A673 (cell line): ENCODE data around the gene AKAP7. TPM values are rescaled to one million over a fixed set of nuclear protein-coding genes. Genes with fewer than 3 reads are reported as not detected.

Source experiments
- BruUV-seq: library from RNA; stranded (reverse); fragments of 400-500 nt; replicated peaks from 2 replicates; lab custom pipeline; 2021; lab: Mats Ljungman, UMichigan
- CTCF ChIA-PET: fragments of 300-600 bp; sonication (Branson Sonifier 250); formaldehyde crosslinking; loops from one replicate; lab custom pipeline; 2022; ENCODE audit warnings: antibody characterized with exemption; lab: Charles Lee
- POLR2A ChIA-PET: fragments of 300-600 bp; sonication (Branson Sonifier 250); formaldehyde crosslinking; loops from one replicate; lab custom pipeline; 2022; ENCODE audit warnings: antibody characterized with exemption; ENCODE audit not compliant: low non-redundant PET; lab: Charles Lee
- DNase-seq: peaks from one replicate; pipeline ENCODE4 v3.0.0-alpha.2; 2015; ENCODE audit warnings: low spot score
- H3K27ac ChIP-seq: fragments of 200-600 bp; sonication (generic); 2 replicates; pipeline ENCODE4 v1.5.1; 2016; ENCODE audit warnings: mixed run types, low read depth, mild to moderate bottlenecking, mixed read lengths, antibody characterized with exemption, low read length; ENCODE audit not compliant: poor library complexity, severe bottlenecking
- H3K27me3 ChIP-seq: fragments of 200-600 bp; sonication (generic); replicated peaks from 2 replicates; pipeline ENCODE4 v1.6.1; 2017; ENCODE audit warnings: mixed run types, low read depth, mild to moderate bottlenecking, mixed read lengths, antibody characterized with exemption, low read length; ENCODE audit not compliant: insufficient read depth, poor library complexity
- H3K36me3 ChIP-seq: fragments of 200-600 bp; sonication (generic); 2 replicates; pipeline ENCODE4 v1.6.1; 2016; ENCODE audit warnings: mixed run types, mild to moderate bottlenecking, mixed read lengths, antibody characterized with exemption, low read length; ENCODE audit not compliant: insufficient read depth, poor library complexity, severe bottlenecking
- H3K4me1 ChIP-seq: fragments of 200-600 bp; sonication (generic); 2 replicates; pipeline ENCODE4 v1.6.1; 2017; ENCODE audit warnings: mixed run types, mild to moderate bottlenecking, mixed read lengths, antibody characterized with exemption, low read length; ENCODE audit not compliant: insufficient read depth, poor library complexity, severe bottlenecking
- H3K4me3 ChIP-seq: fragments of 200-600 bp; sonication (generic); 2 replicates; pipeline ENCODE4 v1.5.1; 2016; ENCODE audit warnings: low read depth, mixed run types, mild to moderate bottlenecking, mixed read lengths, low read length; ENCODE audit not compliant: poor library complexity, severe bottlenecking
- H3K9me3 ChIP-seq: fragments of 200-600 bp; sonication (generic); 2 replicates; pipeline ENCODE4 v1.6.1; 2016; ENCODE audit warnings: mixed run types, low read depth, mild to moderate bottlenecking, mixed read lengths, antibody characterized with exemption, low read length; ENCODE audit not compliant: poor library complexity, severe bottlenecking
- EZH2 ChIP-seq: fragments of 200-600 bp; sonication (generic); IDR thresholded peaks from 2 replicates; pipeline ENCODE4 v1.6.1; 2017; ENCODE audit warnings: borderline replicate concordance, low read depth, mild to moderate bottlenecking, mixed read lengths, antibody characterized with exemption, low read length; ENCODE audit not compliant: poor library complexity, severe bottlenecking
- intact Hi-C: fragments of 100-400 bp; cut with micrococcal nuclease; formaldehyde crosslinking; loops from one replicate; pipeline ENCODE4 v1.10.0; 2022; ENCODE audit not compliant: unreplicated experiment
- total RNA-seq: library from RNA; stranded (reverse); gene quantifications from 2 replicates; pipeline ENCODE4 v1.2.3, GENCODE V29; 2021
- TF ChIP-seq, protein P1 (sequence below): fragments of 300-800, 200-600 bp; sonication (generic); conservative IDR thresholded peaks from 2 replicates; pipeline ENCODE4 v1.5.1; 2017; ENCODE audit warnings: low read depth, mild to moderate bottlenecking, antibody characterized with exemption, low read length, moderate library complexity, mixed read lengths

The AKAP7 gene
- total RNA-seq, 1 experiment from 2014 or later = 59.5 TPM

DNA sequence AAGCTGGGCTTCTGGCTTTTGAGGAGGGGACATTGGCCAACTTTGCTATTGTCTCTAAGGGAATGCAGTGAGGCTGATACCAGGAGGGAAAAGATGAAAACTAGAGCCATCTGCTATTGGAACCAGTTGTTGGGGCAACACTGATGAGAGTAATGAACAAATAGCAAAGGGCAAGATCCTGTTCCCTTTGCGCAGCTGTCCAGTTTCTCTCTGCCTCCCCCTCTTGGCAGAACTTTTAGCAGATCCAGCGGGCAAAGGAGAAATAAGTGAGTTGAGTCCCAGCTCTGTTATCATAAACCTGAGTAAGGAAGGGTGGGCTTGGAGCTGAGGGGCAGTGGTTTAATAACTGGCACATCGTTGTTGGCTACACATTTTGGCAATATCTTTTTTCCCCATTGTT is 126.8 kb downstream of the AKAP7 start:
- H3K4me3 ChIP-seq = no peak overlapping the region
- POLR2A ChIA-PET = no interaction called here
- H3K9me3 ChIP-seq = no peaks in the 10 kb centered on the region
- H3K4me1 ChIP-seq = peaks cover 39% of the 10 kb centered on the region
- H3K27ac ChIP-seq = no peak overlapping the region
- CTCF ChIA-PET = no interaction called here
- DNase-seq = no peak
- H3K36me3 ChIP-seq = peaks cover 37% of the 10 kb centered on the region
- H3K27me3 ChIP-seq = no peaks in the 10 kb centered on the region
- no TSS peak for BruUV-seq
- intact Hi-C loops = no loop called here
- no peak for TF ChIP-seq EZH2
- TF ChIP-seq, protein P1, sequence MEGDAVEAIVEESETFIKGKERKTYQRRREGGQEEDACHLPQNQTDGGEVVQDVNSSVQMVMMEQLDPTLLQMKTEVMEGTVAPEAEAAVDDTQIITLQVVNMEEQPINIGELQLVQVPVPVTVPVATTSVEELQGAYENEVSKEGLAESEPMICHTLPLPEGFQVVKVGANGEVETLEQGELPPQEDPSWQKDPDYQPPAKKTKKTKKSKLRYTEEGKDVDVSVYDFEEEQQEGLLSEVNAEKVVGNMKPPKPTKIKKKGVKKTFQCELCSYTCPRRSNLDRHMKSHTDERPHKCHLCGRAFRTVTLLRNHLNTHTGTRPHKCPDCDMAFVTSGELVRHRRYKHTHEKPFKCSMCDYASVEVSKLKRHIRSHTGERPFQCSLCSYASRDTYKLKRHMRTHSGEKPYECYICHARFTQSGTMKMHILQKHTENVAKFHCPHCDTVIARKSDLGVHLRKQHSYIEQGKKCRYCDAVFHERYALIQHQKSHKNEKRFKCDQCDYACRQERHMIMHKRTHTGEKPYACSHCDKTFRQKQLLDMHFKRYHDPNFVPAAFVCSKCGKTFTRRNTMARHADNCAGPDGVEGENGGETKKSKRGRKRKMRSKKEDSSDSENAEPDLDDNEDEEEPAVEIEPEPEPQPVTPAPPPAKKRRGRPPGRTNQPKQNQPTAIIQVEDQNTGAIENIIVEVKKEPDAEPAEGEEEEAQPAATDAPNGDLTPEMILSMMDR = peak; percentile 46

DNA sequence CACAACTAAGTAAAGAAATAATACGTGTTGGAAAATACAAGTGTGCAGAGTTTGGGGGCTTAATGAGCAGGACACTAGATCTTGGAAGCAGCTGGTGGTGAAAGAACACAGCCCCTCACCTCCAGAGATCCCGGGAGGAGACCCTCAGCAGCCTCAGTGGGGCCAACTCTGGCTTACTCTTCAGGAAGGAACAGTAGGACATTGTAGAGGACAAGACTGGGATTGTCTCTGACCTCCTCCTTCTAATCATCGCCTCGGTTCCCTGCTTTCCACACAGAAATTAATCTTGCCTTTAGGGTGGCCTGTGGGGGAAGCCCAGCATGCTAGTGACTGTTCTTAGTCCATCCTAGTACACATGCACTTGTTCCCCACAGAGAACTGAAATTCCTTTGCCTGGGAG is 130.7 kb downstream of the AKAP7 start:
- Histone ChIP-seq H3K27me3 (no peaks in the 10 kb centered on the region), H3K36me3 (peaks cover 47% of the 10 kb centered on the region), H3K4me3 (no peak overlapping the region), H3K27ac (no peak overlapping the region), H3K9me3 (peaks cover 17% of the 10 kb centered on the region), H3K4me1 (peaks cover 27% of the 10 kb centered on the region)
- no peak for TF ChIP-seq EZH2
- TF ChIP-seq, protein P1 = no peak
- POLR2A ChIA-PET = no interaction called here
- no TSS peak for BruUV-seq
- intact Hi-C loops = no loop called here
- CTCF ChIA-PET = no interaction called here
- DNase-seq = no peak

DNA sequence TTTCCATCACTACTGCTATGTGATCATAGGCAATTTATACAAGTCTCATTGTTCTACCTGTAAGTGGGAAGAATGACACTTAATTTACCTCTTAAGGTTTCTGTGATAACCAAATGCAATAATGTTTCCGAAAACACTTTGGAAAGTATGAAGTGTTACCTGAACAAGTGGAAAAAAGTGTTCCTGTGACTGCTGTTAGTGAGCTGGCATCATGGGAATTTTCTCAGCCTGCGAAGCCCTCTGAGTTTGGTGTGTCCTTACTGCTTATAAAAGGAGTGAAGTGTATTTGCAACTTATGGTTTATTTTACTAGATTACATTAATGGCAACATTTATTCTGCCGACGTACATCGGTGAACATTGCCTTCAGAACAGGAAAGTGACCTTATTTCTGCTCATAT is 133.0 kb downstream of the AKAP7 start:
- DNase-seq = no peak
- BruUV-seq = no TSS peak
- intact Hi-C loops = no loop called here
- TF ChIP-seq EZH2 = no peak
- TF ChIP-seq, protein P1 = no peak
- ChIA-PET CTCF (no interaction called here), POLR2A (no interaction called here)
- H3K27me3 ChIP-seq = no peaks in the 10 kb centered on the region
- H3K4me1 ChIP-seq = peaks cover 27% of the 10 kb centered on the region
- peaks cover 43% of the 10 kb centered on the region for H3K36me3 ChIP-seq
- H3K4me3 ChIP-seq = no peak overlapping the region
- no peak overlapping the region for H3K27ac ChIP-seq
- peaks cover 18% of the 10 kb centered on the region for H3K9me3 ChIP-seq
